Measurements from ENCODE around the gene CAB39L. TPM values are rescaled to one million over a fixed set of nuclear protein-coding genes. Genes with fewer than 3 reads are reported as not detected.

The CAB39L gene
- total RNA-seq (7.9 TPM), polyA plus RNA-seq (7.6 TPM)
- long read RNA-seq, donor 1, result 0 reads
- long read RNA-seq, donor 2, result 0 reads
- long read RNA-seq, donor 3, partial matches to known transcripts, result 0 of 1 reads
- long read RNA-seq, donor 3, other reads (novel, unspliced or antisense), result 0 of 1 reads
- long read RNA-seq, donor 4, partial matches to known transcripts, result 0 of 2 reads
- long read RNA-seq, donor 4, other reads (novel, unspliced or antisense), result 0 of 2 reads
- long read RNA-seq, donor 5, partial matches to known transcripts, result 10 of 14 reads
- long read RNA-seq, donor 5, other reads (novel, unspliced or antisense), result 0 of 14 reads
- long read RNA-seq, donor 6, partial matches to known transcripts, result 0 of 1 reads
- long read RNA-seq, donor 6, other reads (novel, unspliced or antisense), result 0 of 1 reads
- long read RNA-seq, donor 7, partial matches to known transcripts, result 0 of 1 reads
- long read RNA-seq, donor 7, other reads (novel, unspliced or antisense), result 0 of 1 reads
- long read RNA-seq, donor 8, partial matches to known transcripts, result 0 of 1 reads
- long read RNA-seq, donor 8, other reads (novel, unspliced or antisense), result 0 of 1 reads
- long read RNA-seq, donor 9, result 0 reads
- long read RNA-seq, donor 10, partial matches to known transcripts, result 0 of 2 reads
- long read RNA-seq, donor 10, other reads (novel, unspliced or antisense), result 0 of 2 reads

GRCh38 chr13:49443704-49444523, at the start of gene CAB39L, which contains the start of gene SETDB2:
Gene CAB39L (minus strand): TSS chr13:49444064. CDS start chr13:49382910, 61,154 bp downstream.
Gene SETDB2 (plus strand): TSS chr13:49444274. CDS start chr13:49451894, 7,620 bp downstream.
- under 1% methylated on average over 53 of the region's 53 CpGs for WGBS
- Histone ChIP-seq H3K27ac (ENCODE audit: low read depth in 1 of 2, low read length in 1 of 2) (peak within 1 kb of the TSS; percentile 97 to 98), H3K4me1 (ENCODE audit: control insufficient read depth in 2 of 2, insufficient read depth in 2 of 2, low read length in 2 of 2) (peaks cover 7 to 8% of the 10 kb centered on the region in 2 donors), H3K27me3 (ENCODE audit: control insufficient read depth in 2 of 2, insufficient read depth in 1 of 2, low read length in 1 of 2) (no peaks in the 10 kb centered on the region), H3K4me3 (ENCODE audit: low read length in 2 of 2) (peak within 1 kb of the TSS; percentile 90 to 94), H3K9me3 (ENCODE audit: control insufficient read depth in 2 of 2, insufficient read depth in 1 of 2, low read length in 1 of 2) (no peaks in the 10 kb centered on the region), H3K36me3 (ENCODE audit: control insufficient read depth in 2 of 2, insufficient read depth in 2 of 2, low read length in 1 of 2) (no peaks in the 10 kb centered on the region)
- DNase-seq (ENCODE audit: low read depth in 6 of 9, low spot score in 9 of 9), result peak; percentile 90 to 99 (median 98)

- DNase-seq (ENCODE audit: low read depth in 6 of 9, low spot score in 9 of 9), result no peak
- no peak overlapping the region for H3K27ac ChIP-seq (ENCODE audit: low read depth in 1 of 2, low read length in 1 of 2)
- no peaks in the 10 kb centered on the region for H3K9me3 ChIP-seq (ENCODE audit: control insufficient read depth in 2 of 2, insufficient read depth in 1 of 2, low read length in 1 of 2)
- H3K4me3 ChIP-seq (ENCODE audit: low read length in 2 of 2), result no peak overlapping the region
- H3K4me1 ChIP-seq (ENCODE audit: control insufficient read depth in 2 of 2, insufficient read depth in 2 of 2, low read length in 2 of 2), result no peaks in the 10 kb centered on the region
- 98% methylated on average over 2 of the region's 2 CpGs for WGBS
- H3K27me3 ChIP-seq (ENCODE audit: control insufficient read depth in 2 of 2, insufficient read depth in 1 of 2, low read length in 1 of 2), result no peaks in the 10 kb centered on the region
- peaks cover 13 to 28% of the 10 kb centered on the region in 2 donors for H3K36me3 ChIP-seq (ENCODE audit: control insufficient read depth in 2 of 2, insufficient read depth in 2 of 2, low read length in 1 of 2)
Measured at GRCh38 chr13:49488563-49488962, 44.7 kb upstream of the CAB39L start.

GRCh38 chr13:49481788-49482187, 37.9 kb upstream of the CAB39L start:
- Histone ChIP-seq H3K9me3 (ENCODE audit: control insufficient read depth in 2 of 2, insufficient read depth in 1 of 2, low read length in 1 of 2) (no peaks in the 10 kb centered on the region), H3K36me3 (ENCODE audit: control insufficient read depth in 2 of 2, insufficient read depth in 2 of 2, low read length in 1 of 2) (peaks cover 31 to 68% of the 10 kb centered on the region in 2 donors), H3K27me3 (ENCODE audit: control insufficient read depth in 2 of 2, insufficient read depth in 1 of 2, low read length in 1 of 2) (no peaks in the 10 kb centered on the region), H3K4me1 (ENCODE audit: control insufficient read depth in 2 of 2, insufficient read depth in 2 of 2, low read length in 2 of 2) (no peaks in the 10 kb centered on the region), H3K27ac (ENCODE audit: low read depth in 1 of 2, low read length in 1 of 2) (no peak overlapping the region), H3K4me3 (ENCODE audit: low read length in 2 of 2) (no peak overlapping the region)
- no peak for DNase-seq (ENCODE audit: low read depth in 6 of 9, low spot score in 9 of 9)
- 93% methylated on average over 5 of the region's 5 CpGs for WGBS

- 99% methylated on average over 7 of the region's 7 CpGs for WGBS
- no peaks in the 10 kb centered on the region for H3K4me1 ChIP-seq (ENCODE audit: control insufficient read depth in 2 of 2, insufficient read depth in 2 of 2, low read length in 2 of 2)
- no peaks in the 10 kb centered on the region for H3K27me3 ChIP-seq (ENCODE audit: control insufficient read depth in 2 of 2, insufficient read depth in 1 of 2, low read length in 1 of 2)
- no peak for DNase-seq (ENCODE audit: low read depth in 6 of 9, low spot score in 9 of 9)
- H3K36me3 ChIP-seq (ENCODE audit: control insufficient read depth in 2 of 2, insufficient read depth in 2 of 2, low read length in 1 of 2), result peaks cover 27 to 62% of the 10 kb centered on the region in 2 donors
- no peak overlapping the region for H3K4me3 ChIP-seq (ENCODE audit: low read length in 2 of 2)
- H3K27ac ChIP-seq (ENCODE audit: low read depth in 1 of 2, low read length in 1 of 2), result no peak overlapping the region
- H3K9me3 ChIP-seq (ENCODE audit: control insufficient read depth in 2 of 2, insufficient read depth in 1 of 2, low read length in 1 of 2), result no peaks in the 10 kb centered on the region
Measured at GRCh38 chr13:49476529-49476928, 32.7 kb upstream of the CAB39L start.

GRCh38 chr13:49472186-49472585, 28.3 kb upstream of the CAB39L start:
- H3K4me3 ChIP-seq (ENCODE audit: low read length in 2 of 2), result no peak overlapping the region
- H3K36me3 ChIP-seq (ENCODE audit: control insufficient read depth in 2 of 2, insufficient read depth in 2 of 2, low read length in 1 of 2), result peaks cover 12 to 41% of the 10 kb centered on the region in 2 donors
- no peaks in the 10 kb centered on the region for H3K27me3 ChIP-seq (ENCODE audit: control insufficient read depth in 2 of 2, insufficient read depth in 1 of 2, low read length in 1 of 2)
- no peaks in the 10 kb centered on the region for H3K9me3 ChIP-seq (ENCODE audit: control insufficient read depth in 2 of 2, insufficient read depth in 1 of 2, low read length in 1 of 2)
- H3K4me1 ChIP-seq (ENCODE audit: control insufficient read depth in 2 of 2, insufficient read depth in 2 of 2, low read length in 2 of 2), result no peaks in the 10 kb centered on the region
- 95% methylated on average over 1 of the region's 1 CpG for WGBS
- no peak overlapping the region for H3K27ac ChIP-seq (ENCODE audit: low read depth in 1 of 2, low read length in 1 of 2)
- DNase-seq (ENCODE audit: low read depth in 6 of 9, low spot score in 9 of 9), result no peak

- H3K27me3 ChIP-seq (ENCODE audit: control insufficient read depth in 2 of 2, insufficient read depth in 1 of 2, low read length in 1 of 2), result no peaks in the 10 kb centered on the region
- peaks cover 19 to 46% of the 10 kb centered on the region in 2 donors for H3K36me3 ChIP-seq (ENCODE audit: control insufficient read depth in 2 of 2, insufficient read depth in 2 of 2, low read length in 1 of 2)
- H3K4me3 ChIP-seq (ENCODE audit: low read length in 2 of 2), result no peak overlapping the region
- H3K4me1 ChIP-seq (ENCODE audit: control insufficient read depth in 2 of 2, insufficient read depth in 2 of 2, low read length in 2 of 2), result no peaks in the 10 kb centered on the region
- H3K27ac ChIP-seq (ENCODE audit: low read depth in 1 of 2, low read length in 1 of 2), result no peak overlapping the region
- DNase-seq (ENCODE audit: low read depth in 6 of 9, low spot score in 9 of 9), result no peak
- WGBS, result 98% methylated on average over 5 of the region's 5 CpGs
- H3K9me3 ChIP-seq (ENCODE audit: control insufficient read depth in 2 of 2, insufficient read depth in 1 of 2, low read length in 1 of 2), result peaks cover 4 to 9% of the 10 kb centered on the region in 2 donors
Measured at GRCh38 chr13:49466292-49466838, 22.5 kb upstream of the CAB39L start.

GRCh38 chr13:49464621-49465325, 20.9 kb upstream of the CAB39L start:
- no peaks in the 10 kb centered on the region for H3K4me1 ChIP-seq (ENCODE audit: control insufficient read depth in 2 of 2, insufficient read depth in 2 of 2, low read length in 2 of 2)
- peaks cover 19 to 38% of the 10 kb centered on the region in 2 donors for H3K36me3 ChIP-seq (ENCODE audit: control insufficient read depth in 2 of 2, insufficient read depth in 2 of 2, low read length in 1 of 2)
- H3K4me3 ChIP-seq (ENCODE audit: low read length in 2 of 2), result no peak overlapping the region
- DNase-seq (ENCODE audit: low read depth in 6 of 9, low spot score in 9 of 9), result no peak
- 99% methylated on average over 4 of the region's 4 CpGs for WGBS
- H3K27me3 ChIP-seq (ENCODE audit: control insufficient read depth in 2 of 2, insufficient read depth in 1 of 2, low read length in 1 of 2), result no peaks in the 10 kb centered on the region
- H3K27ac ChIP-seq (ENCODE audit: low read depth in 1 of 2, low read length in 1 of 2), result no peak overlapping the region
- peaks cover 4 to 9% of the 10 kb centered on the region in 2 donors for H3K9me3 ChIP-seq (ENCODE audit: control insufficient read depth in 2 of 2, insufficient read depth in 1 of 2, low read length in 1 of 2)

GRCh38 chr13:49464085-49464484, 20.2 kb upstream of the CAB39L start:
- WGBS, result 97% methylated on average over 1 of the region's 1 CpG
- no peak overlapping the region for H3K4me3 ChIP-seq (ENCODE audit: low read length in 2 of 2)
- DNase-seq (ENCODE audit: low read depth in 6 of 9, low spot score in 9 of 9), result no peak
- no peaks in the 10 kb centered on the region for H3K27me3 ChIP-seq (ENCODE audit: control insufficient read depth in 2 of 2, insufficient read depth in 1 of 2, low read length in 1 of 2)
- H3K36me3 ChIP-seq (ENCODE audit: control insufficient read depth in 2 of 2, insufficient read depth in 2 of 2, low read length in 1 of 2), result peaks cover 19 to 34% of the 10 kb centered on the region in 2 donors
- no peak overlapping the region for H3K27ac ChIP-seq (ENCODE audit: low read depth in 1 of 2, low read length in 1 of 2)
- H3K4me1 ChIP-seq (ENCODE audit: control insufficient read depth in 2 of 2, insufficient read depth in 2 of 2, low read length in 2 of 2), result no peaks in the 10 kb centered on the region
- peaks cover 4 to 9% of the 10 kb centered on the region in 2 donors for H3K9me3 ChIP-seq (ENCODE audit: control insufficient read depth in 2 of 2, insufficient read depth in 1 of 2, low read length in 1 of 2)
